Heart left ventricle (tissue), 16 donors: ENCODE measurements around the gene METTL18. TPM values are rescaled to one million over a fixed set of nuclear protein-coding genes. Genes with fewer than 3 reads are reported as not detected.
A peak's percentile ranks its signal among the peaks of the same experiment; 100 is the strongest.

Source experiments
- ATAC-seq, 4 donors: fragments of 200-7000 bp; cut with Tn5 transposase; one replicate each; pipeline ENCODE4 v1.9.1; 2020 to 2022; ENCODE audit warnings: moderate library complexity in 4 of 4, mild to moderate bottlenecking in 3 of 4, moderate number of reproducible peaks in 1 of 4
- DNase-seq, 5 donors: peaks; one replicate each; pipeline ENCODE4 v3.0.0-alpha.2; 2020
- H3K27ac ChIP-seq, 12 donors: fragments of 200-600 bp; sonication (generic) in 4 of 12; one replicate each; pipeline versions ENCODE4 v1.5.0 to v1.8.0; 2016 to 2022; ENCODE audit warnings: mild to moderate bottlenecking in 2 of 12
- H3K27me3 ChIP-seq, 9 donors: fragments of 200-600 bp; sonication (generic) in 2 of 9; one replicate each; pipeline versions ENCODE4 v1.5.1 to v1.8.0; 2016 to 2022; ENCODE audit warnings: mild to moderate bottlenecking in 3 of 9
- H3K36me3 ChIP-seq, 9 donors: fragments of 200-600 bp; sonication (generic) in 2 of 9; one replicate each; pipeline versions ENCODE4 v1.5.0 to v1.8.0; 2018 to 2022; ENCODE audit warnings: mild to moderate bottlenecking in 2 of 9
- H3K4me1 ChIP-seq, 12 donors: fragments of 200-600 bp; sonication (generic) in 4 of 12; one replicate each; pipeline versions ENCODE4 v1.5.0 to v1.8.0; 2016 to 2022; ENCODE audit warnings: mild to moderate bottlenecking in 3 of 12
- H3K4me3 ChIP-seq, 12 donors: fragments of 200-600 bp; sonication (generic) in 4 of 12; one replicate each; pipeline versions ENCODE4 v1.5.0 to v1.8.0; 2017 to 2022; ENCODE audit warnings: mild to moderate bottlenecking in 9 of 12, moderate library complexity in 4 of 12
- H3K9me3 ChIP-seq, 12 donors: fragments of 200-600 bp; sonication (generic) in 4 of 12; one replicate each; pipeline versions ENCODE4 v1.5.0 to v1.8.0; 2016 to 2022; ENCODE audit warnings: mild to moderate bottlenecking in 1 of 12
- CTCF ChIP-seq, 12 donors: fragments of 200-600 bp; sonication (generic) in 4 of 12; IDR thresholded peaks; one replicate each; pipeline versions ENCODE4 v1.5.0 to v1.8.0; 2018 to 2022; ENCODE audit warnings: antibody characterized with exemption in 12 of 12, mild to moderate bottlenecking in 5 of 12
- POLR2A ChIP-seq, 2 donors: fragments of 450-650 bp; IDR thresholded peaks; one replicate each; pipeline ENCODE4 v1.6.1; 2017; ENCODE audit warnings: antibody characterized with exemption in 2 of 2, mild to moderate bottlenecking in 2 of 2, moderate library complexity in 2 of 2
- WGBS, 4 donors: extraction: QIAGEN DNeasy Blood & Tissue Kit in 2 of 4; methylation state at CpG; one replicate each; pipeline versions ENCODE4 v1.1.5 to v1.1.7; 2013 to 2018; 5-methylcytosine and 5-hydroxymethylcytosine counted together
- intact Hi-C, 10 donors: fragments of 100-400 bp; cut with DNase I; formaldehyde crosslinking; loops; one replicate each; pipeline versions ENCODE4 v1.11.1 to v1.14.2; 2022
- polyA plus RNA-seq, 2 donors: library from polyadenylated mRNA; stranded (reverse); fragments of 200-250 nt; gene quantifications; one replicate each; pipeline ENCODE4 v1.2.3, GENCODE V29; 2013
- total RNA-seq, 9 donors: library from RNA; depleted of rRNA in 2 of 9; stranded (reverse); fragments of >200 nt in 2 of 9; fragmentation: NEBNext Ultra II Directional in 3 of 9; extraction: Animal tissue kit (Norgen Biotek cat#: 25700) in 3 of 9; gene quantifications; one replicate each; pipeline versions ENCODE4 v1.1.0 to v1.2.4, GENCODE V29; 2016 to 2023
- donor health status: ischemic (EF 13 %, LVEDD 7.1; RV severe dilation, severe dysfunction).
- donor health status: healthy with polysubstance abuse.
- donor health status: DM: no; HTN: yes; CAD: no.
- donor health status: DM: no; HTN: no; CAD: no.
- donor health status: ischemic (EF 25% LVEDD 6.9; RV normal size, moderate dysfunction).
- donor health status: ischemic (EF 25% LVEDD 5.7; RV mildly dilated, moderate dysfunction).
- donor health status: healthy.
- donor health status: DM: yes; HTN: yes; CAD: no.
- donor health status: ischemic (EF 35%, LVEDD 5.7; RV mildly dilated, moderate dysfunction).
- donor health status: nonischemic (EF 11% LVEDD 7.7; RV severe dilation, severe dysfunction).
- donor health status: DM: yes; HTN: yes; CAD: no.
- donor health status: PGD.
- donor health status: ischemic (EF 29% LVEDD 5.4; RV normal size, mild dysfunction).
- donor health status: nonischemic (EF 23%, LVEDD 6.1; RV moderate dilation, normal function).

METTL18 gene
- total and polyA plus RNA-seq, 11 donors: 2.0 to 8.2 (median 6.0) TPM

- Histone ChIP-seq H3K9me3 (no peaks in the 10 kb centered on the region), H3K4me3 (peak overlapping the region in 11 of 12 donors; percentile 63 to 84 (median 69)), H3K4me1 (peaks cover 0 to 27% (median 11%) of the 10 kb centered on the region in 12 donors), H3K36me3 (peaks cover 0 to 19% (median 8%) of the 10 kb centered on the region in 9 donors), H3K27me3 (no peaks in the 10 kb centered on the region), H3K27ac (peak overlapping the region in 3 of 12 donors; percentile 89 to 93 (median 89))
- intact Hi-C loops: loop anchor here in 2 of 10 donors (10.0 kb wide), 1 partner anchor 311 kb away; the partner anchor contains the start of gene SLC19A2 (in 2 of the 2)
- 16 to 24% (median 18%) methylated on average over 5 of the region's 5 CpGs for whole genome bisulfite sequencing, 4 donors
- DNase-seq (no peak), ATAC-seq (no peak)
- TF ChIP-seq POLR2A (IDR thresholded peaks at IDR 0.05): no peak
- no peak for TF ChIP-seq CTCF (IDR thresholded peaks at IDR 0.05)
Observed at GRCh38 chr1:169795687-169796086, 980 bp upstream of the METTL18 start.

DNA sequence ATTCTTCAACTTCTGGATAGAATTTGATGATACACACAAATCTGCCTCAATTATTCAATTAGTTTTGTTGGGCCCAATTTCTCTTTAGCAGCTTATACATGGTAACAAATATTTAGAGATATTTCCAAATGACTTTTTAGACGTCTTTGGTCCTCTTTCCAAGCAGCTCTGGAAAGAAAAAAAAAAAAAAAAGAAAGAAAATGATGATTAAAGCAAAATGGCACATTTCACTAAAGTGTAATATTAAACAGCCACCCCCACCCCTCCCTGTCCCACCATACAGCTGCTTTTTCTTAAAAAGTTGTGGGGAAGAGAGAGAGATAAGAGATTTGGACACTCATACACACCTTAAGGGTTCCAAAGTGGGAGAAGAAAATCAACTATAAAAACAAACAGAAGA is 977 bp downstream of the METTL18 start:
- ATAC-seq: no peak
- Histone ChIP-seq H3K4me1 (peaks cover 0 to 27% (median 11%) of the 10 kb centered on the region in 12 donors), H3K9me3 (no peaks in the 10 kb centered on the region), H3K36me3 (peaks cover 0 to 19% (median 8%) of the 10 kb centered on the region in 9 donors), H3K4me3 (peak overlapping the region in 10 of 12 donors; percentile 63 to 84 (median 69)), H3K27ac (peak overlapping the region in 6 of 12 donors; percentile 88 to 97 (median 90)), H3K27me3 (no peaks in the 10 kb centered on the region)
- WGBS, 4 donors: 53 to 57% (median 56%) methylated on average over 1 of the region's 1 CpG
- DNase-seq: no peak
- TF ChIP-seq POLR2A (IDR thresholded peaks at IDR 0.05) (no peak), CTCF (IDR thresholded peaks at IDR 0.05) (no peak)
- intact Hi-C loops: loop anchor here in 4 of 10 donors (5.0 to 10.0 kb wide), 4 partner anchors 51 to 309 kb away; partner anchors contain the start of genes SLC19A2 (in 2 of the 4) and SCYL3 (in 1 of the 4)

GRCh38 chr1:169788402-169788801 is 6.3 kb downstream of the METTL18 start:
- H3K4me3 ChIP-seq: no peak overlapping the region
- WGBS, 4 donors: 84 to 93% (median 86%) methylated on average over 2 of the region's 2 CpGs
- H3K9me3 ChIP-seq: no peaks in the 10 kb centered on the region
- DNase-seq: no peak
- ATAC-seq: no peak
- H3K27ac ChIP-seq: no peak overlapping the region
- H3K27me3 ChIP-seq: peaks cover 0 to 13% (median 0%) of the 10 kb centered on the region in 9 donors
- H3K4me1 ChIP-seq: peaks cover 0 to 8% (median 0%) of the 10 kb centered on the region in 12 donors
- intact Hi-C loops: no loop called here
- no peak for TF ChIP-seq CTCF (IDR thresholded peaks at IDR 0.05)
- peaks cover 0 to 19% (median 8%) of the 10 kb centered on the region in 9 donors for H3K36me3 ChIP-seq

DNA sequence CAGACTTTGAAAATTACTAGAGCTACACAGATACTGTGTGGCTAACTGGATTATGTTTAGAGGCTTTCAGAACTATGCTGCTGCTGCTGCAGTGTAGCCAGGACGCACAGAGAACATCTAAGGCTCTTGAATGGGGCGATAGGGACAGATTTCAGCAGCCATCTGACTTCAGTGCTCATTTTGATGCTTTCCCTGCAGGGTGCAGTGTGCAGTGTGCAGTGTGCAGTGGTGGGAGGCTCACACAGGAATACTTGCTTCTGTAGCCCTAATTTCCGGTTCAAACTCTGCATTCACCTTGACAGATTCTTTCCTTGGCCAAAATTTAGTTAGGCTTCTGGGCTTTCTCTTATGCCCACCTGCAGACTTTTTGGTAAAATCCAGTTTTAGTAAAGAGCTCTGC is 7.7 kb downstream of the METTL18 start:
- TF ChIP-seq POLR2A (IDR thresholded peaks at IDR 0.05) (no peak), CTCF (IDR thresholded peaks at IDR 0.05) (no peak)
- peaks cover 0 to 14% (median 0%) of the 10 kb centered on the region in 9 donors for H3K27me3 ChIP-seq
- H3K27ac ChIP-seq: no peak overlapping the region
- no peaks in the 10 kb centered on the region for H3K4me1 ChIP-seq
- intact Hi-C loops: no loop called here
- no peak for ATAC-seq
- H3K4me3 ChIP-seq: no peak overlapping the region
- peaks cover 0 to 10% (median 1%) of the 10 kb centered on the region in 9 donors for H3K36me3 ChIP-seq
- H3K9me3 ChIP-seq: no peaks in the 10 kb centered on the region
- WGBS, 4 donors: 60 to 79% (median 71%) methylated on average over 3 of the region's 3 CpGs
- no peak for DNase-seq
